ENCODE measurements around the gene CASKIN1. TPM values are rescaled to one million over a fixed set of nuclear protein-coding genes. Genes with fewer than 3 reads are reported as not detected.

The CASKIN1 gene
- total RNA-seq, 1 experiment from 2014 or later: 2.6 TPM

DNA sequence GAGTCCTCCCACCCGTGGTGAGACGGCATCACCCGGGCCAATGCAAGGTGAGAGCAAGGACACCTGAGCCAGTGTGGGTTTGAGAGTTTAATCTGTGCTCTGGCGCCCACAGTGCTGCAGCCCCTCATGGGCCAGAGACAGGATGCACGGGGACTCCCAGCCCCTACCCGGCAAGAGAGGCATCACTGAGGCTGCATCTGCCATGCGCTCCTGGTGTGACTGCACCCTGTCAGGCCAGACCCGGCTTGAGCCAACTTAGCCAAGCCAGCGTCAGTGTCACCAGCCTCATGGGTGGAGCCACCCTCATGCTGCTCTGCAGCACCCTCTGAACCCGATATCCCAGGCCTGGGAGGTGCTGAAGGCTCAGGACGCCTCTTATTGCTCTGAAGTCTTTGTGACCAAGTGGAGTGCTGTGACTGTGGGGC is 15.5 kb upstream of the CASKIN1 start:
- peak overlapping the region; percentile 72 for H3K27ac Mint-ChIP-seq (ENCODE audit: unreplicated experiment)
- TF ChIP-seq CTCF (IDR thresholded peaks at IDR 0.05; ENCODE audit: unreplicated experiment): no peak
- H3K27me3 Mint-ChIP-seq (ENCODE audit: unreplicated experiment): no peaks in the 10 kb centered on the region
- H3K4me3 Mint-ChIP-seq (ENCODE audit: low read depth, unreplicated experiment): peak overlapping the region; percentile 78
- H3K4me1 Mint-ChIP-seq (ENCODE audit: low read depth, unreplicated experiment): peaks cover 33% of the 10 kb centered on the region
- peaks cover 86% of the 10 kb centered on the region for H3K36me3 Mint-ChIP-seq (ENCODE audit: insufficient read depth, unreplicated experiment)
- intact Hi-C loops (cut with micrococcal nuclease; ENCODE audit: unreplicated experiment): no loop called here
- no peak for DNase-seq
- no TSS peak for BruUV-seq (replicated peaks)
- CTCF ChIA-PET: interaction anchor here (0.7 to 1.0 kb wide), 2 partner anchors 17 to 249 kb away, joined by 3 read pairs; no protein-coding TSS in a partner anchor
- H3K9me3 Mint-ChIP-seq (ENCODE audit: low read depth, unreplicated experiment): no peaks in the 10 kb centered on the region

DNA sequence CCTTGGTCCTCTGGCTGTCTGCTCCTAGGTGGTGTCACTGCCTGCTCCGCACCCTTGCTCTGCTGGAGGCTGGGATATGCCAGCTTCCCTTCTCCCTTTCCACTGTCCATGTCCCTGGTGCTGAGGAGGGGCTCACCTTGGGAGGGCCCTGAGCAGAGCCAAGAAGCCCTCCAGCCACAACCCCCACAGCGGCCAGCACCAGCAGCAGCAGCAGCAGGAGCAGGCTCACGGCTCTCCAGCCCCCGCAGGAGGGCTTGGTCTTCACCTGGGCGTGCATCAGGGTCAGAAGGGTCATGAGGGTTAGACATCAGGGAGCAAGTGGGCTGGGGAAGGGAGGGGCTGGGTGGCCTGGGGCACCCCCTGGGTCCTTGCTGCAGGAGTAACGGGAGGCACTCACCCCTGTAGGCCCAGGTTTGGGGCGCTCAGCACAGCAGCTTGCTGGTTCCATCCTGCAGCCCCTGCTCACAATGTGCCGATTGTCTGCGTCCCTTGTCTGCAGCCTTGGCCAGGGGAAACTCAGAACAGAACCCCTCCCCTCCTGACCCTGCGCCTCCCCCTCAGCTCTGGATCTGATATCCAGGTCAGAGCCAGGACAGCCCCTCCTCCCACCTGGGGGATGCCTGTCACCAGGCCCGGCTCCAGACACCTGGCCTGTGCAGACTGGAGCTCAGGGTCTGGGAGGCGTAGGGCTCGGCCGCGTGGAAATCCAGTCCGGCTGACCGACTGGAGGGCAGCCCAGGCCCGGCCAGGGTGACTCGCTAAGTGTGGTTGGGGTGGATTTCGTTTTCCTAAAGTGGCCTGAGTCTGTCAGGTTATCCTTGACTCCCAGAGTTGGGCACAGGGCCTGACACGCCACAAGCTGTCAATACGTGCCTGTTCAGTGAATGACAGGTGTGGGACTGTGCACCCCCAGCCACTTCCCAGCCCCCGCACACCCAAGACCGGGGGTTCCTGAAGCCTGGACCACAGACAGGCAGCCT is 14.3 kb upstream of the CASKIN1 start, which contains the start of gene BRICD5:
BRICD5 (minus strand) TSS at position 478 of the 980 bp plus-strand sequence; CDS start at position 448, 30 bp downstream.
- peaks cover 42% of the 10 kb centered on the region for H3K4me1 Mint-ChIP-seq (ENCODE audit: low read depth, unreplicated experiment)
- H3K27me3 Mint-ChIP-seq (ENCODE audit: unreplicated experiment): no peaks in the 10 kb centered on the region
- no peak for DNase-seq
- intact Hi-C loops (cut with micrococcal nuclease; ENCODE audit: unreplicated experiment): no loop called here
- CTCF ChIA-PET: no interaction called here
- no TSS peak for BruUV-seq (replicated peaks)
- H3K27ac Mint-ChIP-seq (ENCODE audit: unreplicated experiment): peak within 1 kb of the TSS; percentile 72
- TF ChIP-seq CTCF (IDR thresholded peaks at IDR 0.05; ENCODE audit: unreplicated experiment): no peak
- no peaks in the 10 kb centered on the region for H3K9me3 Mint-ChIP-seq (ENCODE audit: low read depth, unreplicated experiment)
- peak within 1 kb of the TSS; percentile 78 for H3K4me3 Mint-ChIP-seq (ENCODE audit: low read depth, unreplicated experiment)
- peaks cover 89% of the 10 kb centered on the region for H3K36me3 Mint-ChIP-seq (ENCODE audit: insufficient read depth, unreplicated experiment)

- intact Hi-C loops (cut with micrococcal nuclease; ENCODE audit: unreplicated experiment): no loop called here
- no peak overlapping the region for H3K4me3 Mint-ChIP-seq (ENCODE audit: low read depth, unreplicated experiment)
- no peaks in the 10 kb centered on the region for H3K9me3 Mint-ChIP-seq (ENCODE audit: low read depth, unreplicated experiment)
- H3K36me3 Mint-ChIP-seq (ENCODE audit: insufficient read depth, unreplicated experiment): peaks cover 89% of the 10 kb centered on the region
- CTCF ChIA-PET: no interaction called here
- peaks cover 42% of the 10 kb centered on the region for H3K4me1 Mint-ChIP-seq (ENCODE audit: low read depth, unreplicated experiment)
- DNase-seq: no peak
- no TSS peak for BruUV-seq (replicated peaks)
- H3K27ac Mint-ChIP-seq (ENCODE audit: unreplicated experiment): no peak overlapping the region
- TF ChIP-seq CTCF (IDR thresholded peaks at IDR 0.05; ENCODE audit: unreplicated experiment): no peak
- H3K27me3 Mint-ChIP-seq (ENCODE audit: unreplicated experiment): no peaks in the 10 kb centered on the region
Observed at GRCh38 chr16:2210009-2210332, 13.6 kb upstream of the CASKIN1 start.

DNA sequence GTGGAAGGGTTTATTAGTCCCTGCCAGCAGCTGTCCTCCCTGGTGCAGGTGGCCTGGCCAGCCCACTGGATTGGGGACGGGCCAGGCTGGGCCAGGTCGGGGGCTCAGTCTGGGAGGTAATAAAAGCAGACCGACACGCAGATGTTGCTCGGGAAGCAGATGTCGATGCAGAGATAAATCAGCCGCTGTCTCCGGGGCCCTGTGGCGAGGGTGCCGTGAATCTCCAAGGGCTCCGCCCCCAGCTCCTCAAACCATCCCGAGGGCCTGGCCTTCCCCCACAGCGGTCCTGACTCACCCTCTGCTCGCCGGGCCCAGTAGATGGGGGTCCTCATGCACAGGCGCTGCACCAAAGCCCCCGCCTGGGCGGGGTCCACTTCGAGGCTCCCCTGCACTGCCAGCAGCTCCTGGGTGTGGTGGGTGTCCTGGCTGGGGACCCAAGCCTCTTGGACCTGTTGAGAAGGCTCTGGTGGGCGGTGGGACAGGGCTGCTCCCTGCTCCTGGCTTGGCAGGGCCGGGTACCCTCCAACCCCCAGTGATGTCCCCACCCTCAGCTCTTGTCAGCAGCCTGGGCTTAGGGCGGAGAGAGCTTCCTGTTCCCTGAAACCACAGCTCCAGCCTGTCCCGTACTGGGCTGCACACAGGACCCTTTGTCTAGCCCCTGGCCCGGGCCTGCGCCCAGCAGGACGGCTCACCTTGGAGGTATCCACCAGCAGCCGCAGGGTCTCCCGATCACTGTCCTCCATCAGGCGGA is 13.0 kb upstream of the CASKIN1 start:
- CTCF ChIA-PET: no interaction called here
- intact Hi-C loops (cut with micrococcal nuclease; ENCODE audit: unreplicated experiment): no loop called here
- DNase-seq: no peak
- no peak for TF ChIP-seq CTCF (IDR thresholded peaks at IDR 0.05; ENCODE audit: unreplicated experiment)
- peaks cover 46% of the 10 kb centered on the region for H3K4me1 Mint-ChIP-seq (ENCODE audit: low read depth, unreplicated experiment)
- no peak overlapping the region for H3K27ac Mint-ChIP-seq (ENCODE audit: unreplicated experiment)
- peaks cover 88% of the 10 kb centered on the region for H3K36me3 Mint-ChIP-seq (ENCODE audit: insufficient read depth, unreplicated experiment)
- no peak overlapping the region for H3K4me3 Mint-ChIP-seq (ENCODE audit: low read depth, unreplicated experiment)
- no TSS peak for BruUV-seq (replicated peaks)
- no peaks in the 10 kb centered on the region for H3K27me3 Mint-ChIP-seq (ENCODE audit: unreplicated experiment)
- H3K9me3 Mint-ChIP-seq (ENCODE audit: low read depth, unreplicated experiment): no peaks in the 10 kb centered on the region
